HFF-Myc (cell line): ENCODE measurements around the gene GPC5.

Experiments
- DNase-seq: peaks from one replicate; pipeline ENCODE4 v3.0.0-alpha.2; 2011; ENCODE audit warnings: low read depth; ENCODE audit errors: extremely low read depth
- H3K4me3 ChIP-seq: replicated peaks from 2 replicates; pipeline ENCODE4 v1.5.1; 2011; ENCODE audit warnings: low read depth, mild to moderate bottlenecking, control low read depth, low read length
- TF ChIP-seq, protein P1 (sequence below): IDR thresholded peaks from 2 replicates; pipeline ENCODE4 v1.5.1; 2012; ENCODE audit warnings: mild to moderate bottlenecking, low read depth, low read length, control low read depth; ENCODE audit errors: missing control alignments

The GPC5 gene

DNA sequence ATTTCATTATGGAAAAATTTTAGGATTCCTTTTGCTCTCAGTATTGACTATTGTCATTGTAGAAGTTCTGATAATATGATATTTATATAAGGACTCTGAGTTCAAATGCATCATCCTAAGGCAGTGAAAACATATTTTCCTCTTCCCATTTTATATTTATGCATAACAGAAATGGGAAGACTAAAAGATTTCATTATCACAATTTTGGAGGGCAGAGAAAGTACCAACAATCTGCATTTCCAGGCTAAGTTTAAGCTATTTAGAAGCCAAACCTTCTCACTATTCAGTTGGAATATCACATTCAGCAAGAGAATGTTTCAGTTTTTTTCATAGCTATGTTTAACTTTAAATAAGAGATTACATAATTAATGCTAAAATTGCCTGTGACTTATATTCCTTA lies 1269.7 kb downstream of the GPC5 start:
- no peak for DNase-seq
- no peak overlapping the region for H3K4me3 ChIP-seq
- TF ChIP-seq, protein P1, sequence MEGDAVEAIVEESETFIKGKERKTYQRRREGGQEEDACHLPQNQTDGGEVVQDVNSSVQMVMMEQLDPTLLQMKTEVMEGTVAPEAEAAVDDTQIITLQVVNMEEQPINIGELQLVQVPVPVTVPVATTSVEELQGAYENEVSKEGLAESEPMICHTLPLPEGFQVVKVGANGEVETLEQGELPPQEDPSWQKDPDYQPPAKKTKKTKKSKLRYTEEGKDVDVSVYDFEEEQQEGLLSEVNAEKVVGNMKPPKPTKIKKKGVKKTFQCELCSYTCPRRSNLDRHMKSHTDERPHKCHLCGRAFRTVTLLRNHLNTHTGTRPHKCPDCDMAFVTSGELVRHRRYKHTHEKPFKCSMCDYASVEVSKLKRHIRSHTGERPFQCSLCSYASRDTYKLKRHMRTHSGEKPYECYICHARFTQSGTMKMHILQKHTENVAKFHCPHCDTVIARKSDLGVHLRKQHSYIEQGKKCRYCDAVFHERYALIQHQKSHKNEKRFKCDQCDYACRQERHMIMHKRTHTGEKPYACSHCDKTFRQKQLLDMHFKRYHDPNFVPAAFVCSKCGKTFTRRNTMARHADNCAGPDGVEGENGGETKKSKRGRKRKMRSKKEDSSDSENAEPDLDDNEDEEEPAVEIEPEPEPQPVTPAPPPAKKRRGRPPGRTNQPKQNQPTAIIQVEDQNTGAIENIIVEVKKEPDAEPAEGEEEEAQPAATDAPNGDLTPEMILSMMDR = no peak

DNA sequence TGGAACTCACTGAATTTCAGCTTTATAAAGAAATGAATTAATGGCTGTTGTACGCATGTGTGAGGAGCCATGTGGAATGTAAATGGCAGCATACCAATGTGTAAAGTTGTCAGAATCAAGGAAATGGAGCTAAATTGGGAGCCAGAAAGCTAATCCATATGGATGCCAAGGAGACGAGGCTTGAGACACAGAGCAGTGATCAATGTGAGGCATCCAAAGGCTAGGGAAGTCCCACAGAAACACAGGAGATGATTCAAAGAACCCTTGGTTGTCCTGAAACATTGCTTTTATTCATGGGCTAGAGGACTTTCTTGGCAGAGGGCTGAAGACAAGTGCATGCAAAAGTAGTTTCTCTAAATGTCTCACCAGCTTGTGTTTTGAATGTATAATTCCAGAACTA lies 1271.7 kb downstream of the GPC5 start:
- no peak for DNase-seq
- H3K4me3 ChIP-seq = no peak overlapping the region
- TF ChIP-seq, protein P1 = no peak

DNA sequence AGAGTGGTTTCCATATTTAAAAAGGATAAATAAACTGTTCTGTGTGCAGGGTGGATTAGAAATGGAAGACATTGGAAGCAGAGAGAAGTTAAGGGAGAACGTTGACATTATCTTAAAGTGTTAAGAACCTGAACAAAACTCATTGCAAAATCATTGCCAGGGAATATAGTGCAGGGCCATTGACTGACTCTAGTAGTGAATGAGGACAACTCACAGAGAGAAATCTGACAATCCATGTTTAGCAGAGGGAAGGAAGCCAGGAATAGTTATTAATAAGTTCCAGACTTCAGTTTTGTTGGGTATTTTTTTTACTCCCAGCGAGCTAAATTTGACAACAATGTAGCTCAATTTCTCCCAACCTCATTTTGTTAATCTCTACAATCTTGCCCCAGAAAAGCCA lies 1273.4 kb downstream of the GPC5 start:
- TF ChIP-seq, protein P1 = no peak
- no peak for DNase-seq

DNA sequence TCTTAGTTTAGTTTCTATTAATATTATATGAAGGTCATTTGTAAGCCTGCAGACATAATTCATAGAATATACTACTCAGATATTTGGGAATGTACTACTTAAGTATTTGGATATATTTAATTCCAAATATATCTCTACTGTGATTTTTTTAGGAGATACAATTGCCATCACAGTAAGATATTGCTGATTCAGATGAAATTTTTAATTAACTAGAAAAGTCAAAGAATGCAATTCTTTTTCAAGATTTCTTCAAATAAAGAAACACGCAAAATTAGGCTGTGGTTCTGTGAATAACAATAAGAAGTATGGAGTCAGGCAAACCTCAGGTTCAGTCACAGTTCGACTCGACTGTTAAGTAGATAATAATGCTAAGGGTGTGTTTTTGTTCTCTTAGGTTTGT lies 1277.8 kb downstream of the GPC5 start:
- DNase-seq = no peak
- H3K4me3 ChIP-seq = no peak overlapping the region
- TF ChIP-seq, protein P1 = no peak

More for the DNA sequence above, 1273.4 kb downstream of the GPC5 start:
- H3K4me3 ChIP-seq = no peak overlapping the region

DNA sequence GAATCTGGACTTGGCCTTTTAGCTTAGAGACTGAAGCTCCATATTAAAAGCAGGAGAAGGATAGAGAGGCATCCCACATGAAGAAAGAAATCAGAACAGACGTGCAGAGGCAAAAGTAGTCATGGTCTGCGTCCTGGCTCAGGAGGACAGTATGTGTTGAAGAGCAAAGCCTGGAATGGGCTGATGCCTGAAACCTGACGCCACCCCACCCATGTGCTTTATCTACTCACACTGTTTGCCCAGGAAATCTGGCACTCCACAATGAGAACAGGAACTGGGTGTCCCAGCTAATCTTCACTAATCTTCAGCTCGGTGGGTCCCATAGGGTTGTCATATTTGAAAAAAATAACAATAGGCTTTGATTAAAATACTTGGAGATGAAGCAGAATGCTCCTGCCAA lies 1279.2 kb downstream of the GPC5 start:
- no peak for DNase-seq
- no peak overlapping the region for H3K4me3 ChIP-seq
- TF ChIP-seq, protein P1 = no peak

DNA sequence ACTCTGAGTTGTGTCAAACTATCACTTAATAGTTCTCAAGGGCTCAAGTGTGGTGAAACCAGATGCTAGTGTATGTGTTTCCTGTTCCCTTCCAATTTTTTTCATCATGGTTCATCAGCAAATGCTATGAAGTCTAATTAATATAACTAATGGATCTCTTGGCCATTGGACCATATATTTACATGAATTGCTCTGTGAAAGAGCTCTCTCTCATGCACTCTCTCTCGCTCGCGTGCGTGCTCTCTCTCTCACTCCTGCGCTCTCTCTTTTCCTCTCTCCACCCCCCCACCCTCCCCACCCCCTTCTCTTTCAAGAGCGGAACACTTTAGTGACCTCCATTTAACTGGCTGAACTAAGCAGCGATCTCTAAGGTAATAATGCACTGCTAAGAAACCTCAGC lies 1281.2 kb downstream of the GPC5 start:
- no peak overlapping the region for H3K4me3 ChIP-seq
- TF ChIP-seq, protein P1 = no peak
- DNase-seq = no peak

DNA sequence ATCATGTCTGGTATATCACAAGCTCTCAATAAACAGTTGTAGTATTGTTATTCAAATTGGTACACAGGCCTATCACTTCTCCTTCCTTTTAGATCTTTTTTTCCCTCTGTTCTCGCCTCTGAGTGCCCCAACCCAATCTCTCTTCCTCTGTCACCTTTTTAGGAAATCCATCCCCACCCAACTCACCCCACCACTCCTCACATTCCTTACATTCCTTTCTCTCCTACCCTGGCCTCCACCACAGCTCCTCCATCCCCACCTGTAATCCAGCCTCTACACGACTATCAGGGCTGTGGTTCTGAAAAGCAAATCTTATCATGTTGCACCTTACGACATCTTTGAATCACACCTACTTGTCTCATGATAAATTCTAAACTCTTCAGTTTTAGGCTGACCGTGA lies 1282.8 kb downstream of the GPC5 start:
- TF ChIP-seq, protein P1 = no peak
- H3K4me3 ChIP-seq = no peak overlapping the region
- DNase-seq = no peak
